GM23248 (cell line): ENCODE measurements around the gene URB1. TPM values are rescaled to one million over a fixed set of nuclear protein-coding genes. Genes with fewer than 3 reads are reported as not detected.

Experiments
- DNase-seq: peaks from one replicate; pipeline ENCODE4 v3.0.0-alpha.2; 2015
- H2AFZ ChIP-seq: fragments of 200-600 bp; sonication (generic); 2 replicates; pipeline ENCODE4 v1.6.1; 2016; ENCODE audit warnings: antibody characterized with exemption
- H3F3A ChIP-seq: fragments of 200-600 bp; sonication (generic); 2 replicates; pipeline ENCODE4 v1.6.1; 2016; ENCODE audit warnings: mild to moderate bottlenecking, antibody characterized with exemption, mixed run types; ENCODE audit not compliant: insufficient read depth
- H3K27ac ChIP-seq: fragments of 200-600 bp; sonication (generic); 2 replicates; pipeline ENCODE4 v1.5.1; 2016; ENCODE audit warnings: mild to moderate bottlenecking
- H3K27me3 ChIP-seq: fragments of 200-600 bp; sonication (generic); replicated peaks from 2 replicates; pipeline ENCODE4 v1.6.1; 2016; ENCODE audit warnings: mild to moderate bottlenecking; ENCODE audit not compliant: insufficient read depth
- H3K36me3 ChIP-seq: fragments of 200-600 bp; sonication (generic); 2 replicates; pipeline ENCODE4 v1.6.1; 2016; ENCODE audit warnings: low read depth, mild to moderate bottlenecking
- H3K4me1 ChIP-seq: fragments of 200-600 bp; sonication (generic); 2 replicates; pipeline ENCODE4 v1.6.1; 2016; ENCODE audit warnings: mild to moderate bottlenecking; ENCODE audit not compliant: insufficient read depth
- H3K4me2 ChIP-seq: fragments of 200-600 bp; sonication (generic); one replicate; pipeline ENCODE4 v1.6.1; 2016; ENCODE audit warnings: mild to moderate bottlenecking; ENCODE audit not compliant: unreplicated experiment
- H3K4me3 ChIP-seq: fragments of 200-600 bp; sonication (generic); 2 replicates; pipeline ENCODE4 v1.5.1; 2016; ENCODE audit warnings: mild to moderate bottlenecking
- H3K79me2 ChIP-seq: fragments of 200-600 bp; sonication (generic); 2 replicates; pipeline ENCODE4 v1.6.1; 2016; ENCODE audit warnings: mild to moderate bottlenecking; ENCODE audit not compliant: insufficient read depth
- H3K9ac ChIP-seq: fragments of 200-600 bp; sonication (generic); 2 replicates; pipeline ENCODE4 v1.6.1; 2016; ENCODE audit warnings: mild to moderate bottlenecking
- H3K9me2 ChIP-seq: fragments of 200-600 bp; sonication (generic); 2 replicates; pipeline ENCODE4 v1.6.1; 2016; ENCODE audit warnings: mixed run types, mild to moderate bottlenecking, moderate library complexity; ENCODE audit not compliant: insufficient read depth
- H3K9me3 ChIP-seq: fragments of 200-600 bp; sonication (generic); one replicate; pipeline ENCODE4 v1.6.1; 2017; ENCODE audit warnings: low read depth
- H4K20me1 ChIP-seq: fragments of 200-600 bp; sonication (generic); 2 replicates; pipeline ENCODE4 v1.6.0; 2016; ENCODE audit not compliant: insufficient read depth
- EZH2 ChIP-seq: fragments of 200-600 bp; sonication (generic); IDR thresholded peaks from 2 replicates; pipeline ENCODE4 v1.6.1; 2018; ENCODE audit warnings: antibody characterized with exemption, mild to moderate bottlenecking; ENCODE audit not compliant: insufficient read depth, poor library complexity, severe bottlenecking
- EZH2phosphoT487 ChIP-seq: fragments of 200-600 bp; sonication (generic); IDR thresholded peaks from 2 replicates; pipeline ENCODE4 v1.6.1; 2018; ENCODE audit warnings: antibody characterized with exemption, moderate library complexity, mild to moderate bottlenecking, low read depth; ENCODE audit not compliant: insufficient read depth
- WGBS, 2 experiments: methylation state at CpG; one replicate each; pipeline ENCODE4 v1.1.6; 2015 to 2017; ENCODE audit warnings: low lambda C conversion rate in 2 of 2, low coverage in 1 of 2; ENCODE audit errors: missing lambda C conversion rate in 2 of 2; 5-methylcytosine and 5-hydroxymethylcytosine counted together
- in situ Hi-C: fragments of 300-500 bp; cut with MboI; formaldehyde crosslinking; loops from 2 replicates; pipeline ENCODE4 v1.15.0; 2020
- polyA plus RNA-seq: library from polyadenylated mRNA; unstranded; fragments of >200 nt; fragmentation: Nextera tagmentation; extraction: Ambion mirVana; gene quantifications from 2 replicates; pipeline ENCODE4 v1.2.1, GENCODE V29; 2016
- total RNA-seq: library from RNA; depleted of rRNA; stranded (reverse); fragments of >200 nt; shearing (Covaris generic); gene quantifications from 2 replicates; pipeline ENCODE4 v1.2.3, GENCODE V29; 2014

The URB1 gene
- total and polyA plus RNA-seq, 2 experiments from 2014 or later, result 4.9 to 15.7 TPM

GRCh38 chr21:32418146-32418545, 25.3 kb upstream of the URB1 start:
- H3K9ac ChIP-seq, result no peak overlapping the region
- no peaks in the 10 kb centered on the region for H3K9me3 ChIP-seq
- peaks cover 9% of the 10 kb centered on the region; the same call in 1 of the 2 replicates for H3K4me1 ChIP-seq
- WGBS, 2 experiments, result 68 to 72% methylated on average over 4 of the region's 4 CpGs
- H3K27ac ChIP-seq, result no peak overlapping the region
- H4K20me1 ChIP-seq, result no peaks in the 10 kb centered on the region
- no peak for DNase-seq
- no peak overlapping the region for H3K4me2 ChIP-seq
- no peak overlapping the region for H3K4me3 ChIP-seq
- in situ Hi-C loops, result no loop called here
- H3K36me3 ChIP-seq, result no peaks in the 10 kb centered on the region
- no peaks in the 10 kb centered on the region for H3K27me3 ChIP-seq
- H3K79me2 ChIP-seq, result no peaks in the 10 kb centered on the region
- H3K9me2 ChIP-seq, result no peaks in the 10 kb centered on the region
- no peak overlapping the region for H2AFZ ChIP-seq
- TF ChIP-seq EZH2 (no peak), EZH2phosphoT487 (no peak)
- H3F3A ChIP-seq, result peaks cover 24% of the 10 kb centered on the region

- Histone ChIP-seq H3K4me1 (no peaks in the 10 kb centered on the region), H3K4me3 (no peak overlapping the region), H3K27ac (no peak overlapping the region), H4K20me1 (no peaks in the 10 kb centered on the region), H3K9me2 (no peaks in the 10 kb centered on the region), H3K9ac (no peak overlapping the region), H3K27me3 (no peaks in the 10 kb centered on the region), H3K79me2 (no peaks in the 10 kb centered on the region), H2AFZ (no peak overlapping the region), H3F3A (peaks cover 17% of the 10 kb centered on the region), H3K36me3 (no peaks in the 10 kb centered on the region), H3K9me3 (no peaks in the 10 kb centered on the region), H3K4me2 (no peak overlapping the region)
- 86 to 89% methylated on average over 11 of the region's 11 CpGs for WGBS, 2 experiments
- in situ Hi-C loops, result no loop called here
- no peak for TF ChIP-seq EZH2phosphoT487
- no peak for DNase-seq
Observed at GRCh38 chr21:32415451-32416398, 22.9 kb upstream of the URB1 start.

- Histone ChIP-seq H3K79me2 (no peaks in the 10 kb centered on the region), H3K4me1 (no peaks in the 10 kb centered on the region), H3K4me2 (no peak overlapping the region), H3K9me3 (no peaks in the 10 kb centered on the region), H3K9me2 (no peaks in the 10 kb centered on the region), H3K36me3 (no peaks in the 10 kb centered on the region), H3K9ac (no peak overlapping the region), H3K27me3 (no peaks in the 10 kb centered on the region), H3F3A (peaks cover 17% of the 10 kb centered on the region), H2AFZ (no peak overlapping the region), H3K4me3 (no peak overlapping the region), H4K20me1 (no peaks in the 10 kb centered on the region), H3K27ac (0 out of 2 replicates have a peak overlapping the region, but pooled peaks have one; percentile 7)
- WGBS, 2 experiments, result 79% methylated on average over 8 of the region's 8 CpGs
- peak; percentile 66 for DNase-seq
- TF ChIP-seq EZH2phosphoT487, result no peak
- TF ChIP-seq EZH2, result no peak
- in situ Hi-C loops, result no loop called here
Observed at GRCh38 chr21:32414579-32415358, 22.0 kb upstream of the URB1 start.

GRCh38 chr21:32413697-32414578, 21.1 kb upstream of the URB1 start:
- Histone ChIP-seq H3F3A (peaks cover 17% of the 10 kb centered on the region), H3K27ac (0 out of 2 replicates have a peak overlapping the region, but pooled peaks have one; percentile 7), H3K4me3 (no peak overlapping the region), H3K79me2 (no peaks in the 10 kb centered on the region), H3K27me3 (no peaks in the 10 kb centered on the region), H3K4me2 (no peak overlapping the region), H3K9ac (no peak overlapping the region), H3K36me3 (no peaks in the 10 kb centered on the region), H2AFZ (no peak overlapping the region), H3K9me2 (no peaks in the 10 kb centered on the region), H3K4me1 (no peaks in the 10 kb centered on the region), H3K9me3 (no peaks in the 10 kb centered on the region), H4K20me1 (no peaks in the 10 kb centered on the region)
- WGBS, 2 experiments, result 56 to 57% methylated on average over 7 of the region's 7 CpGs
- peak; percentile 37 for DNase-seq
- TF ChIP-seq EZH2 (no peak), EZH2phosphoT487 (no peak)
- in situ Hi-C loops, result no loop called here
